Trophoblast cell (in vitro differentiated cells and primary cell): ENCODE results near the gene TBX5.

Experiments used
- DNase-seq, 2 donors: peaks; one replicate each; pipeline ENCODE4 v3.0.0-alpha.2; 2016
- H2AFZ ChIP-seq: 2 replicates; pipeline ENCODE4 v1.6.1; 2013; ENCODE audit warnings: low read length, moderate library complexity, mild to moderate bottlenecking; ENCODE audit not compliant: insufficient read depth, poor library complexity
- H2AK5ac ChIP-seq: 2 replicates; pipeline ENCODE4 v1.6.1; 2013; ENCODE audit warnings: mild to moderate bottlenecking, low read length
- H2BK120ac ChIP-seq: 2 replicates; pipeline ENCODE4 v1.6.1; 2013; ENCODE audit warnings: low read length, mild to moderate bottlenecking, moderate library complexity; ENCODE audit not compliant: insufficient read depth, poor library complexity
- H2BK12ac ChIP-seq: 2 replicates; pipeline ENCODE4 v1.6.1; 2013; ENCODE audit warnings: mild to moderate bottlenecking, low read length, moderate library complexity
- H2BK5ac ChIP-seq: 2 replicates; pipeline ENCODE4 v1.6.1; 2013; ENCODE audit warnings: low read length, low read depth, moderate library complexity, mild to moderate bottlenecking; ENCODE audit not compliant: poor library complexity
- H3K14ac ChIP-seq: 2 replicates; pipeline ENCODE4 v1.6.1; 2013; ENCODE audit warnings: mild to moderate bottlenecking, low read length
- H3K18ac ChIP-seq: 2 replicates; pipeline ENCODE4 v1.6.1; 2013; ENCODE audit warnings: mild to moderate bottlenecking, low read length
- H3K23ac ChIP-seq: 2 replicates; pipeline ENCODE4 v1.6.1; 2013; ENCODE audit warnings: low read length
- H3K27ac ChIP-seq: 2 replicates; pipeline ENCODE4 v1.5.1; 2013; ENCODE audit warnings: low read depth, mild to moderate bottlenecking, inconsistent platforms, low read length, moderate library complexity
- H3K27me3 ChIP-seq: 2 replicates; pipeline ENCODE4 v1.6.1; 2013; ENCODE audit warnings: inconsistent platforms, mild to moderate bottlenecking, low read length, moderate library complexity; ENCODE audit not compliant: insufficient read depth
- H3K36me3 ChIP-seq, 2 experiments: 1 replicate in 1 of 2; 2 replicates in 1 of 2; pipeline ENCODE4 v1.6.1; 2013; ENCODE audit warnings: low read length in 2 of 2, mild to moderate bottlenecking in 2 of 2, moderate library complexity in 1 of 2; ENCODE audit not compliant: insufficient read depth in 2 of 2, control insufficient read depth in 1 of 2
- H3K4ac ChIP-seq: 2 replicates; pipeline ENCODE4 v1.6.1; 2013; ENCODE audit warnings: low read depth, mild to moderate bottlenecking, low read length, moderate library complexity
- H3K4me1 ChIP-seq, 2 experiments: 1 replicate in 1 of 2; 2 replicates in 1 of 2; pipeline ENCODE4 v1.6.1; 2013; ENCODE audit warnings: low read length in 2 of 2, mild to moderate bottlenecking in 2 of 2, moderate library complexity in 1 of 2; ENCODE audit not compliant: insufficient read depth in 2 of 2, control insufficient read depth in 1 of 2
- H3K4me2 ChIP-seq: 2 replicates; pipeline ENCODE4 v1.6.1; 2013; ENCODE audit warnings: inconsistent platforms, mild to moderate bottlenecking, low read length, moderate library complexity
- H3K4me3 ChIP-seq: 2 replicates; pipeline ENCODE4 v1.5.1; 2013; ENCODE audit warnings: mild to moderate bottlenecking, low read depth, low read length, inconsistent platforms
- H3K79me1 ChIP-seq: one replicate; pipeline ENCODE4 v1.6.1; 2013; ENCODE audit warnings: low read length
- H3K79me2 ChIP-seq: 2 replicates; pipeline ENCODE4 v1.6.1; 2013; ENCODE audit warnings: low read length, mild to moderate bottlenecking; ENCODE audit not compliant: control insufficient read depth, insufficient read depth, poor library complexity
- H3K9ac ChIP-seq: 2 replicates; pipeline ENCODE4 v1.6.1; 2013; ENCODE audit warnings: mild to moderate bottlenecking, low read length
- H3K9me3 ChIP-seq: 2 replicates; pipeline ENCODE4 v1.6.1; 2013; ENCODE audit warnings: low read depth, mild to moderate bottlenecking, control low read depth, inconsistent platforms, low read length; ENCODE audit not compliant: insufficient read depth
- H4K12ac ChIP-seq: 2 replicates; pipeline ENCODE4 v1.6.1; 2013; ENCODE audit warnings: low read depth, mild to moderate bottlenecking, low read length, moderate library complexity
- H4K8ac ChIP-seq: 2 replicates; pipeline ENCODE4 v1.6.1; 2013; ENCODE audit warnings: low read depth, mild to moderate bottlenecking, low read length, moderate library complexity
- H4K91ac ChIP-seq: one replicate; pipeline ENCODE4 v1.6.1; 2013; ENCODE audit warnings: low read depth, mild to moderate bottlenecking, low read length, moderate library complexity
- WGBS: extraction: QIAGEN DNeasy Blood & Tissue Kit; methylation state at CpG from one replicate; pipeline ENCODE4 v1.1.7; 2013; ENCODE audit warnings: missing lambda C conversion rate; ENCODE audit not compliant: insufficient read length, insufficient coverage; ENCODE audit errors: extremely low coverage; 5-methylcytosine and 5-hydroxymethylcytosine counted together

TBX5 gene

DNA sequence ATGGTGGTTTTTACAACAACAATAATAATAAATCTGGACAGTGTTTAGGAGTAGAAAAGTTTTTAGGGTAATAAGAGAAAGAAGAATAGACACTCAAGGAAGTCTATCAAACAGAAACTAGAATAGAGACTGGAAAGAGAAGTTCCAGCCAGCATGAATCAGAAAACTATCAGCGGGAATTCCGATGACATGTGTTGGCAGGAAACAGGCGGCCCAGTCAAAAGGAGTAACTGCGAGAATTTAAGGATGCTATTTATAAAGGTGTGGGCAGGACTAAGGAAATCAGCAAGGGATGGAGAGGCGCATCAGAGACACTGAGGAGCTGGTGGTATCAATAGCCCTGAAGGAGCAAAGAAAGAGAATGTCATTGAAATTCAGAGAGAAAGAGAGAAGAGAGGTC is 89.9 kb downstream of the TBX5 start:
- Histone ChIP-seq H4K91ac (no peak overlapping the region), H3K9ac (no peak overlapping the region), H3K27me3 (no peaks in the 10 kb centered on the region), H3K4me3 (no peak overlapping the region), H4K8ac (no peak overlapping the region), H3K18ac (no peak overlapping the region), H3K79me1 (no peaks in the 10 kb centered on the region), H2BK120ac (no peak overlapping the region), H2BK5ac (no peak overlapping the region), H2BK12ac (no peak overlapping the region), H3K27ac (no peak overlapping the region), H3K14ac (no peak overlapping the region), H3K79me2 (no peaks in the 10 kb centered on the region), H4K12ac (no peak overlapping the region), H3K4me1 (peaks cover 0 to 2% of the 10 kb centered on the region in 2 experiments), H2AFZ (no peak overlapping the region), H3K4me2 (no peak overlapping the region), H3K4ac (no peak overlapping the region), H3K36me3 (no peaks in the 10 kb centered on the region), H2AK5ac (no peak overlapping the region), H3K23ac (no peak overlapping the region), H3K9me3 (no peaks in the 10 kb centered on the region)
- peak in 1 of 2 donors; percentile 46 for DNase-seq
- WGBS = no CpG with 5 or more reads among the region's 5 CpGs

DNA sequence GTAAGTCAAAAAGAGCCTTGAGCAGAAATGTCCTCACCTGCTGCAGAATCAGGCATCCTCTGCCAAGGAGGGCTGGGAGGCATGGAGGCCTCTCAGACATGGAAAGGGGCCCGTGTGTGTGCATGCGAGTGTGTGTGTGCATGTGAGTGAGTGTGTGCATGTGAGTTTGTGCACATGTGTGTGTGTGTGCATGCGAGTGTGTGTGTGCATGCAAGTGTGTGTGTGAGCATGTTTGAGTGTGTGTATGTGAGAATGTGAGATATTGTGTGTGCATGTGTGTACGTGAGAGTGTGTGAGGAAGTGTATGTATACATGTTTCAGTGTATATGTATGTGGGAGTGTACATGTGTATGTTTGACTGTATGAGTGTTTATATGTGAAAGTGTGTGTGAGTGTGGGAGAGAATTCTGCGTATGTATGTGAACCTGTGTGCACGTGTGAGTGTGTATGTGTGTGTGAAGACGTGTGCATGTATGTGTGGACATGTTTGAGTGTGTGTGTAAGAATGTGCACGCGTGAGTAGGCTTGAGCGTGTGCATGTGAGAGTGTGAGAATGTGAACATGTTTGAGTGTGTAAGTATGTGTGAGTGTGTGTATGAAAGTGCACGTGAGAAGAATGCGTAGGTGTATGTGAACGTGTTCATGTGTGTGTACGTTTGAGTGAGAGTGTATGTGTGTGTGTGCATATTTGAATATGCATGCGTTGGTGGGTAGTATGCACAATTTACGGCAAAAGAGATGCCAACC is 90.8 kb downstream of the TBX5 start:
- H3K27me3 ChIP-seq = no peaks in the 10 kb centered on the region
- no peak for DNase-seq
- no peak overlapping the region for H2AFZ ChIP-seq
- no peak overlapping the region for H3K27ac ChIP-seq
- H3K9ac ChIP-seq = no peak overlapping the region
- no peak overlapping the region for H3K23ac ChIP-seq
- H3K18ac ChIP-seq = no peak overlapping the region
- H3K79me2 ChIP-seq = no peaks in the 10 kb centered on the region
- no peaks in the 10 kb centered on the region for H3K79me1 ChIP-seq
- no peaks in the 10 kb centered on the region for H3K9me3 ChIP-seq
- no peak overlapping the region for H2AK5ac ChIP-seq
- H3K36me3 ChIP-seq = no peaks in the 10 kb centered on the region
- no peak overlapping the region for H3K4ac ChIP-seq
- H4K91ac ChIP-seq = no peak overlapping the region
- no peak overlapping the region for H3K14ac ChIP-seq
- H2BK120ac ChIP-seq = no peak overlapping the region
- H2BK5ac ChIP-seq = no peak overlapping the region
- H4K8ac ChIP-seq = no peak overlapping the region
- peaks cover 0 to 2% of the 10 kb centered on the region in 2 experiments for H3K4me1 ChIP-seq
- 100% methylated on average over 6 of the region's 16 CpGs for WGBS
- H2BK12ac ChIP-seq = no peak overlapping the region
- no peak overlapping the region for H3K4me2 ChIP-seq
- no peak overlapping the region for H3K4me3 ChIP-seq
- H4K12ac ChIP-seq = no peak overlapping the region

- H3K4me1 ChIP-seq = peaks cover 0 to 2% of the 10 kb centered on the region in 2 experiments
- H3K18ac ChIP-seq = no peak overlapping the region
- no peaks in the 10 kb centered on the region for H3K79me1 ChIP-seq
- no peak overlapping the region for H3K9ac ChIP-seq
- no peak overlapping the region for H2AFZ ChIP-seq
- H4K12ac ChIP-seq = no peak overlapping the region
- no peak overlapping the region for H2BK12ac ChIP-seq
- no peaks in the 10 kb centered on the region for H3K79me2 ChIP-seq
- no peak overlapping the region for H3K27ac ChIP-seq
- no peak for DNase-seq
- no peak overlapping the region for H4K8ac ChIP-seq
- no peak overlapping the region for H2AK5ac ChIP-seq
- no peak overlapping the region for H3K14ac ChIP-seq
- no peaks in the 10 kb centered on the region for H3K36me3 ChIP-seq
- H3K9me3 ChIP-seq = no peaks in the 10 kb centered on the region
- H3K4me2 ChIP-seq = no peak overlapping the region
- no peaks in the 10 kb centered on the region for H3K27me3 ChIP-seq
- no peak overlapping the region for H4K91ac ChIP-seq
- WGBS = no CpG with 5 or more reads among the region's 7 CpGs
- no peak overlapping the region for H3K23ac ChIP-seq
- no peak overlapping the region for H2BK120ac ChIP-seq
- no peak overlapping the region for H3K4ac ChIP-seq
- H3K4me3 ChIP-seq = no peak overlapping the region
- H2BK5ac ChIP-seq = no peak overlapping the region
These were observed 91.5 kb downstream of the TBX5 start for GRCh38 chr12:114314403-114314802.

DNA sequence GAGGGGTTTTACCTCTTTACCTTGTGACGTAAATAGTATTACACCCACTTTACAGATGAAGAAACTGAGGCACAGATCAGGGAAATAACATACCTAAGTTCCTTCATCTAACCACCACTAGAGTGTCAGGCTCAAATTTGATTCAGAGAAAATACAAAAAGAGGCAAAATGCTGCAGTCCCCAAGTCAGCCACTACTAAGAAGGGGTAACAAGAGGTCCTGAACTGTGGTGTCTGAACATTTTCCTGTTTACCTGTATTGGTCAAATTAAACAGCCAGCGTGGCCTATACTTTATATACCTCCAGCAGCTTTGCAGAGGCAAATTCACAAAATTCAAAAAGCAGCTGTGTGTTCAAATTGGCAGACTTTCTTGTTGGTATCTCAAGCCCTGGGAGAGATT is 92.0 kb downstream of the TBX5 start:
- Histone ChIP-seq H2BK12ac (no peak overlapping the region), H2AK5ac (no peak overlapping the region), H3K79me2 (no peaks in the 10 kb centered on the region), H3K4ac (no peak overlapping the region), H3K9me3 (no peaks in the 10 kb centered on the region), H3K79me1 (no peaks in the 10 kb centered on the region), H4K12ac (no peak overlapping the region), H3K27ac (no peak overlapping the region), H3K9ac (no peak overlapping the region), H2BK120ac (no peak overlapping the region), H3K4me3 (no peak overlapping the region), H4K91ac (no peak overlapping the region), H3K27me3 (no peaks in the 10 kb centered on the region), H3K36me3 (no peaks in the 10 kb centered on the region), H2BK5ac (no peak overlapping the region), H3K4me2 (no peak overlapping the region), H4K8ac (no peak overlapping the region), H2AFZ (no peak overlapping the region), H3K23ac (no peak overlapping the region), H3K14ac (no peak overlapping the region), H3K18ac (no peak overlapping the region), H3K4me1 (peaks cover 0 to 2% of the 10 kb centered on the region in 2 experiments)
- DNase-seq = no peak
- no CpG with 5 or more reads among the region's 2 CpGs for WGBS
